IPS-15b (cell line): Measurements from ENCODE around the gene MIEF1.
A peak's percentile ranks its signal among the peaks of the same experiment; 100 is the strongest.

Source experiments
- H3K27me3 ChIP-seq: one replicate; pipeline ENCODE4 v1.6.1; 2013; ENCODE audit warnings: low read length; ENCODE audit not compliant: control insufficient read depth, insufficient read depth
- H3K36me3 ChIP-seq: one replicate; pipeline ENCODE4 v1.6.1; 2013; ENCODE audit warnings: low read length; ENCODE audit not compliant: control insufficient read depth, insufficient read depth
- H3K4me1 ChIP-seq: one replicate; pipeline ENCODE4 v1.6.1; 2013; ENCODE audit warnings: mild to moderate bottlenecking, low read length; ENCODE audit not compliant: control insufficient read depth, insufficient read depth
- H3K4me3 ChIP-seq: one replicate; pipeline ENCODE4 v1.5.1; 2013; ENCODE audit warnings: low read depth, low read length
- H3K9ac ChIP-seq: one replicate; pipeline ENCODE4 v1.6.1; 2013; ENCODE audit warnings: low read depth, mild to moderate bottlenecking, low read length
- H3K9me3 ChIP-seq: one replicate; pipeline ENCODE4 v1.6.1; 2013; ENCODE audit warnings: mild to moderate bottlenecking, low read length; ENCODE audit not compliant: control insufficient read depth, insufficient read depth

The MIEF1 gene

DNA sequence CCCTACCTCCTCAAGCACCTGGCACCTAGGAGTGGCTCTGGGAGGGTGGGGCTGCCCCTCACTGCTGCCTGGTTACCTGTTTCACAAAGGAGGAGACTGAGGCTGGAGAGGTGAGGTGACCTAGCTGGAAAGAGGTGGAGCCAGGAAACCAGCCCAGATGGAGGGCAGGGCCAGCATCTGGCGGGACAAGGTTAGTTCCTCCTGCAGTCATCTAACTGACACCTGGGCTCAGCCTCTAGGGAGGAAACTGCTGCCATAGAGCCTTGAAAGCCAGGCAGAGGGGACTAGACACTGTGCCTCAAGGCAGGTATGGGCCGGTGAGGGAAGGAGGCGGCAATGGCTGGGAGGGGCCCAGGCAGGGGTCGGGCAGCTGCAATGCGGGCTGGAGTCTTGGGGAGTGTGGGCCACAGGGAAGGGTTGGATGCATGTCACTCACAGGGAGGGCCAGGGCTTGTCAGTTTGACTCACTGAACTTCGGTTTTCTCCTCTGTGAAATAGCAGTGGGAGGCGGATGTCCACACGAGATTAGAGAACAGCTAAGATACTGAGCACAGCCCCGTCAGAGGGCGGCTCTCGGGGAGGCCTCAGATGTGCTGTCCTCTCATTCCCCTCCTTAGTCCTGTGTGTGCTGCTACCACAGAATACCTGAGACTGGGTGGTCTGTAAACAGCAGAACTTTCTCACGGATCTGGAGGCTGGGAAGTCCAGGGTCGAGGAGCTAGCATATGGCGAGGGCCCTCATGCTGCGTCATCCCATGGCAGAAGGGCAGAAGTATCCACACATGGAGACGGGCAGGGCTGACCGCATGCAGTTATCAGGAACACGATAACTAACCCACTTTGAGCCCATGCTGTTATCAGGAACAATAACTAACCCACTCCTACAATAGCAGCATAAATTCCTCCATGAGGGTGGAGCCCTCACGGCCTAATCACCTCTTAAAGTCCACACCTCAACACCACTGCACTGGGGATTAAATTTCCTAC is 29.2 kb upstream of the MIEF1 start:
- Histone ChIP-seq H3K9ac (peak overlapping the region; percentile 12), H3K36me3 (no peaks in the 10 kb centered on the region), H3K9me3 (no peaks in the 10 kb centered on the region), H3K27me3 (no peaks in the 10 kb centered on the region), H3K4me1 (peaks cover 14% of the 10 kb centered on the region), H3K4me3 (no peak overlapping the region)

DNA sequence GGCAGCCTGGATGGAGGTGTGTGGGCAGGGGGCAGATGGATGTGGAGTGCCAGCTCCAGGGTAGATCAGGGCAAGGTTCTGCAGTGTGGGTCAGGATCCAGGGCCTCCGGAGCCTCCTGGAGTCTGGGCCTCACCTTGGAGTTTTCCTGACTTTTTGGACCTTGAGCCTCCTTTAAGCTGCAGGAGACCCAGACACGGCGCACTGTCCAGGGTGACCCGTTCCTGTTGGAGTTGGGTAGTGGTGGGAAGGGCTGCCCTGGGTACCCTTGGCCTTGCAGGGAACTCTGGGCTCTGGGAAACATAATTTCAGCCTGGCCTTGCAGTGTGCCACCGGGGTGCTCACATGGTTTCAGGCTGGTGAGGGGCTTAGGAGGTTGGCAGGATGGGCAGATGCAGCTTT is 28.2 kb upstream of the MIEF1 start:
- no peaks in the 10 kb centered on the region for H3K9me3 ChIP-seq
- no peaks in the 10 kb centered on the region for H3K36me3 ChIP-seq
- H3K4me1 ChIP-seq = peaks cover 14% of the 10 kb centered on the region
- no peaks in the 10 kb centered on the region for H3K27me3 ChIP-seq
- H3K9ac ChIP-seq = no peak overlapping the region
- no peak overlapping the region for H3K4me3 ChIP-seq

GRCh38 chr22:39474351-39475111 is 27.6 kb upstream of the MIEF1 start:
- H3K9me3 ChIP-seq = no peaks in the 10 kb centered on the region
- H3K4me1 ChIP-seq = peaks cover 14% of the 10 kb centered on the region
- no peak overlapping the region for H3K9ac ChIP-seq
- no peaks in the 10 kb centered on the region for H3K27me3 ChIP-seq
- H3K36me3 ChIP-seq = no peaks in the 10 kb centered on the region
- H3K4me3 ChIP-seq = no peak overlapping the region

GRCh38 chr22:39475337-39475736 is 26.8 kb upstream of the MIEF1 start:
- Histone ChIP-seq H3K36me3 (no peaks in the 10 kb centered on the region), H3K4me1 (peaks cover 10% of the 10 kb centered on the region), H3K4me3 (no peak overlapping the region), H3K9me3 (no peaks in the 10 kb centered on the region), H3K9ac (no peak overlapping the region), H3K27me3 (no peaks in the 10 kb centered on the region)

DNA sequence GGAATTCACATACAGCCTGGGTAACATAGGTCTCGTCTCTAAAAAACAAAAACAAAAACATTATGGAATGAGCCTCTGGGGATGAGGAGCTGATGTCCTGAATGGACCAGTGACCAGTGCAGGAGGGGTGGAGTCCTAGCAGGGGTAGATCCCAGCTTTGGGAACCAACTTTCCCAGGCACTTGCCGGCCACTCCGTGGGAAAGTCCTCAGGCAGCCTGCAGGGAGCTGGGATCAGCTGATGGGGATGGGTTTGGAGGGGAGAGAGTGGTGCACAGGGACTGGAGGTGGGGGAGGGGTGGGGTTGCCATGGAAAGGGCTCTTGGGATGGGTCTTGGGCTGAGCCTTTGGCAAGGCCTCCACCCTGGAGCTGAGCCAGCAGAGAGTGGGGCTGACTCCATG is 26.2 kb upstream of the MIEF1 start:
- Histone ChIP-seq H3K9me3 (no peaks in the 10 kb centered on the region), H3K4me3 (no peak overlapping the region), H3K36me3 (no peaks in the 10 kb centered on the region), H3K27me3 (no peaks in the 10 kb centered on the region), H3K9ac (no peak overlapping the region), H3K4me1 (peaks cover 9% of the 10 kb centered on the region)

DNA sequence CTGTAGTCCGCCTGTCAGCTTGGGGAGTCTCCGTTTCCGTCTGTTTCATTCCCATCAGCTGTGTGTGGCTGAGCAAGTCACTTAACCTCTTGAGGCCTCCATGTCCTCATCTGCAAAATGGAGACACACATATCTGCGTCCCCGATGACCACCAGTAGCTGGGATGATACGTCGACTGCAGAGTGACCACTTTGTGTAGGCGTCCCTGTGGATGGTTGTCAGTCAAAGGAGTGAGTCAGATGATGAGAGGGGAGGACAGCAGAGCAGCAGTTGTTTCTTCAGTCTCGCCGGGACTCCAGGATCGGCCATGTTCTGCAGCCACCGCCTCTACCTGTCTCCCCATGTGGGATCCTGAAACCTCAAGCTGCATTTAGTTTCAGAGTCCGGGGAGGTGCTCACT is 25.4 kb upstream of the MIEF1 start:
- Histone ChIP-seq H3K4me3 (no peak overlapping the region), H3K27me3 (no peaks in the 10 kb centered on the region), H3K9me3 (no peaks in the 10 kb centered on the region), H3K9ac (no peak overlapping the region), H3K4me1 (peaks cover 8% of the 10 kb centered on the region), H3K36me3 (no peaks in the 10 kb centered on the region)

- Histone ChIP-seq H3K4me3 (no peak overlapping the region), H3K9ac (no peak overlapping the region), H3K9me3 (no peaks in the 10 kb centered on the region), H3K27me3 (no peaks in the 10 kb centered on the region), H3K4me1 (peaks cover 5% of the 10 kb centered on the region), H3K36me3 (no peaks in the 10 kb centered on the region)
Measured at GRCh38 chr22:39477542-39477941, 24.5 kb upstream of the MIEF1 start.

GRCh38 chr22:39478441-39478850 is 23.6 kb upstream of the MIEF1 start:
- H3K36me3 ChIP-seq = no peaks in the 10 kb centered on the region

GRCh38 chr22:39479254-39479653 is 22.8 kb upstream of the MIEF1 start:
- Histone ChIP-seq H3K36me3 (no peaks in the 10 kb centered on the region), H3K9ac (no peak overlapping the region), H3K4me3 (no peak overlapping the region), H3K27me3 (no peaks in the 10 kb centered on the region), H3K4me1 (peaks cover 3% of the 10 kb centered on the region), H3K9me3 (no peaks in the 10 kb centered on the region)

More at GRCh38 chr22:39478441-39478850, 23.6 kb upstream of the MIEF1 start:
- no peaks in the 10 kb centered on the region for H3K27me3 ChIP-seq
- H3K9ac ChIP-seq = no peak overlapping the region
- no peaks in the 10 kb centered on the region for H3K9me3 ChIP-seq
- no peak overlapping the region for H3K4me3 ChIP-seq
- H3K4me1 ChIP-seq = peaks cover 5% of the 10 kb centered on the region

- Histone ChIP-seq H3K9me3 (no peaks in the 10 kb centered on the region), H3K27me3 (no peaks in the 10 kb centered on the region), H3K4me1 (no peaks in the 10 kb centered on the region), H3K36me3 (no peaks in the 10 kb centered on the region), H3K9ac (no peak overlapping the region), H3K4me3 (no peak overlapping the region)
Measured at GRCh38 chr22:39480557-39480956, 21.5 kb upstream of the MIEF1 start.

DNA sequence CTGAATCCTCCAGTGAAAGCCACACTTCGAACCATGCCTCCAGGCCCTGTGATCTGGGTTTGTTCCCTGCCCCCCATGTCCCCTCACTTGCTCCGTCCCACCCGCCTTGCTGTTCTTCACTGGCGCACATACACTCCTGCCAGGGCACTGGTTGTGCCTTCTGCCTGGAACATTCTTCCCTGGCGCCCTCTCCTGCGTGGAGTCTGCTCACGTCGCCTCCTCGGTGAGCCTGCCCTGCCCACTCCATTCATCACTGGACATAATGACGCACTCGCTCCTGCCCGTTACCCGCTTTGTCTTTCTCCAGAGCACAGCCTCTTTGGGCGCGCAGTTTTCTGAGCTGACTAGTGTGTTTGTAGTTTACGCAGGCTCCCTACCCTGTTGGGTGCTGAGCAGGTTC is 21.0 kb upstream of the MIEF1 start:
- no peak overlapping the region for H3K4me3 ChIP-seq
- H3K4me1 ChIP-seq = no peaks in the 10 kb centered on the region
- H3K36me3 ChIP-seq = no peaks in the 10 kb centered on the region
- H3K27me3 ChIP-seq = no peaks in the 10 kb centered on the region
- H3K9me3 ChIP-seq = no peaks in the 10 kb centered on the region
- H3K9ac ChIP-seq = no peak overlapping the region

DNA sequence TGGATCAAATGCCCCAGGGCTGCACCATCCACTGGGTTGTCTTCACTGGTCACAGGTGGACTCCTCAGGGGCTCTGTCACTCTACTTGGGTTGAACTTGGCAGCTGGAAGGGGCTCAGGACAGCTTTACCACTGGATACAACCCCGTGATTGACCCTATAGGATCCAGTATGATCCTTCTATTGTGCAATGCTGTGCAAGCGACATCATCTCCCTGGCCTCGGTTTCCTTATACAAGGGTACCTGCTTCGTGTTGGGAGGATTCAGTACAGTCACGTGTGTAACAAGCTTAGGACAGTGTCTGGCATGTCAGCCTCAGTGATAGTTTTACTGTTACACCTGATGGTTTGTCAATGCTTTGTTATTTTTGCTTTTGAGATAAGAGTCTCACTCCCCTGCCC is 20.5 kb upstream of the MIEF1 start:
- Histone ChIP-seq H3K9ac (no peak overlapping the region), H3K36me3 (no peaks in the 10 kb centered on the region), H3K9me3 (no peaks in the 10 kb centered on the region), H3K4me3 (no peak overlapping the region), H3K4me1 (no peaks in the 10 kb centered on the region), H3K27me3 (no peaks in the 10 kb centered on the region)
